MG63 (cell line): Measurements from ENCODE around the gene SUSD5. TPM values are rescaled to one million over a fixed set of nuclear protein-coding genes. Genes with fewer than 3 reads are reported as not detected.
"Not testable (repeated sequence)": the region's sequence is repeated elsewhere in the genome, so short reads cannot be mapped to it uniquely, and the experiment has no call there.

Experiments used
- DNase-seq: peaks from one replicate; pipeline ENCODE4 v3.0.0-alpha.2; 2020
- H3K27me3 ChIP-seq: fragments of 250-450 bp; sonication (Bioruptor Pico); 2 replicates; pipeline ENCODE4 v1.5.1; 2020; ENCODE audit warnings: mild to moderate bottlenecking, moderate library complexity
- H3K36me3 ChIP-seq: fragments of 250-450 bp; sonication (Bioruptor Pico); 2 replicates; pipeline ENCODE4 v1.5.1; 2020; ENCODE audit warnings: mild to moderate bottlenecking, moderate library complexity
- H3K4me3 ChIP-seq: fragments of 250-450 bp; sonication (Bioruptor Pico); 2 replicates; pipeline ENCODE4 v1.5.1; 2020; ENCODE audit warnings: mild to moderate bottlenecking, moderate library complexity
- H3K9me3 ChIP-seq: fragments of 250-450 bp; sonication (Bioruptor Pico); 2 replicates; pipeline ENCODE4 v1.5.1; 2020; ENCODE audit warnings: mild to moderate bottlenecking, moderate library complexity
- total RNA-seq: library from RNA; depleted of rRNA; stranded (reverse); fragments of >200 nt; shearing (Covaris generic); gene quantifications from 2 replicates; pipeline ENCODE4 v1.2.3, GENCODE V29; 2014; ENCODE audit warnings: low replicate concordance; rRNA removed

Gene SUSD5
- total RNA-seq, 1 experiment from 2014 or later = 4.2 TPM

GRCh38 chr3:33113772-33114621 is 104.6 kb downstream of the SUSD5 start, which contains the start of gene CRTAP:
TSS of gene CRTAP (plus strand) at chr3:33114014. CDS start at chr3:33114078, 64 bp downstream.
- Histone ChIP-seq H3K27me3 (no peaks in the 10 kb centered on the region), H3K4me3 (peak within 1 kb of the TSS; percentile 60), H3K36me3 (no peaks in the 10 kb centered on the region; the same call in 1 of the 2 replicates), H3K9me3 (no peaks in the 10 kb centered on the region)
- DNase-seq = peak; percentile 96

GRCh38 chr3:33111581-33111980 is 107.0 kb downstream of the SUSD5 start:
- Histone ChIP-seq H3K9me3 (no peaks in the 10 kb centered on the region), H3K4me3 (no peak overlapping the region), H3K27me3 (no peaks in the 10 kb centered on the region), H3K36me3 (no peaks in the 10 kb centered on the region)
- no peak for DNase-seq

DNA sequence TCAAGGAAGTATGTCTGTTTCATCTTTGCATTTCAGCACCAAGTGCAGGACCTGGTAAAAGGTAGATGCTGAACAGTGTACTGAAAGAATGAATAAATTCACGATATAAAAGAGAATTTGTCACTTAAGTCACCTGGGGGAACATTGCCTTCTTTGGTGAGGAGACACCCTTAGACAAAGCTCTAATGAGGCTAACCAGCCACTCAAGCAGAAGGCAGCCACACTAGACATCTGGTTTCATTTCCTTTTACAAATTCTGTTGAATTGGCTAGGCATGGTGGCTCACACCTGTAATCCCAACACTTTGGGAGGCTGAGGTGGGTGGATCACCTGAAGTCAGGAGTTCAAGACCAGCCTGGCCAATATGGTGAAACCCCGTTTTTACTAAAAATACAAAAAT is 111.8 kb downstream of the SUSD5 start:
- H3K9me3 ChIP-seq, H3K4me3 ChIP-seq, H3K27me3 ChIP-seq, DNase-seq, H3K36me3 ChIP-seq: not testable (repeated sequence)

DNA sequence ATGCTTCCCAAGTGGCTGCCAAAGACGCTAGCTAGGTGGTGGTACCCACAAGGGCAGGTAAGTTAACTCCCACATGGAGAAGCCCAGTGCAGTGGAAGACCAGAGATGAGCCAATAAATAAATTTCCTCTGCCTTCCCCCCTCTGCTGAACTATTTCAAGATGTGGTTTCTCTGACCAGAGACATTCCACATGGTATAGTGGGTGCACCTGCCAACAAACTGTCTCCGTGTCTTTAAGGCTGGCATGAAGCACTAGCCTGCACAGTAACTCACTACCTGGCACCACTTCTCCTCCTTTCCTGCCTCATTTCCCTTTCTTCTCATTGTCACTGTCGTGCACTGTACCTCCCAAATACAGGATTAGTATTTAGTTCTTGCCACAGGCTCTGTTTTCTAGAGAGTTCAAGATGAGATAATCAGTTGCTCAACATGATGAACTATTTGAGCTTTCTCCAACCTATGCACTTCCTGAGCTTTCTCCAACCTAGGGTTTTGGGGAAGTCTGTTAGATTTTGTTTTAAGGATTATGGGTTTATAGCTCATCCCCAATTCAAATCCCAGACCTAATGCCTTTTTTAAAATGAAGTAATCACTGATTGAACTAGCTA is 113.2 kb downstream of the SUSD5 start:
- H3K4me3 ChIP-seq = no peak overlapping the region
- no peaks in the 10 kb centered on the region for H3K9me3 ChIP-seq
- DNase-seq = no peak
- H3K36me3 ChIP-seq = no peaks in the 10 kb centered on the region
- no peaks in the 10 kb centered on the region for H3K27me3 ChIP-seq

GRCh38 chr3:33104803-33105202 is 113.8 kb downstream of the SUSD5 start:
- Histone ChIP-seq H3K27me3 (no peaks in the 10 kb centered on the region), H3K36me3 (no peaks in the 10 kb centered on the region), H3K9me3 (no peaks in the 10 kb centered on the region), H3K4me3 (no peak overlapping the region)
- DNase-seq = no peak

- H3K9me3 ChIP-seq = no peaks in the 10 kb centered on the region
- no peak for DNase-seq
- no peaks in the 10 kb centered on the region for H3K36me3 ChIP-seq
- H3K27me3 ChIP-seq = no peaks in the 10 kb centered on the region
- no peak overlapping the region for H3K4me3 ChIP-seq
Observed at GRCh38 chr3:33103480-33103879, 115.1 kb downstream of the SUSD5 start.

DNA sequence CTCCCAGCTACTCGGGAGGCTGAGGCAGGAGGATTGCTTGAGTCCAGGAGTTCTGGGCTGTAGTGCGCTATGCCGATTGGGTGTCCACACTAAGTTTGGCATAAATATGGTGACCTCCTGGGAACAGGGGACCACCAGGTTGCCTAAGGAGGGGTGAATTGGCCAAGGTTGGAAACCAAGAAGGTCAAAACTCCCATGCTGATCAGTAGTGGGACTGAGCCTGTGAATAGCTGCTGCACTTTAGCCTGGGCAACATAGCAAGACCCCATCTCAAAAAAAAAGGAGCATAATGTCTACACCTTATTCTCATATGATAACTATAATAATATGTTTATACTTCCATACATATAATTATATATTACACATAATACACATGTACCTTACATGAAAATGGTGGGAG is 115.6 kb downstream of the SUSD5 start:
- no peaks in the 10 kb centered on the region for H3K36me3 ChIP-seq

GRCh38 chr3:33100229-33100628 is 118.4 kb downstream of the SUSD5 start:
- no peak for DNase-seq
- no peaks in the 10 kb centered on the region for H3K9me3 ChIP-seq
- no peak overlapping the region for H3K4me3 ChIP-seq
- no peaks in the 10 kb centered on the region for H3K36me3 ChIP-seq
- no peaks in the 10 kb centered on the region for H3K27me3 ChIP-seq

More for the DNA sequence above, 115.6 kb downstream of the SUSD5 start:
- DNase-seq = no peak
- Histone ChIP-seq H3K27me3 (no peaks in the 10 kb centered on the region), H3K9me3 (no peaks in the 10 kb centered on the region), H3K4me3 (no peak overlapping the region)

Other genes with a start within 250 kb of the SUSD5 start
- 23.4 and 34.4 TPM in 2 replicates for gene GLB1, start 121.7 kb downstream of the SUSD5 start, total RNA-seq
- gene TMPPE, start 121.7 kb downstream of the SUSD5 start, total RNA-seq = 0.62 and 1.8 TPM in 2 replicates
- 258 and 273 TPM in 2 replicates for gene CRTAP, start 104.8 kb downstream of the SUSD5 start, total RNA-seq
- gene FBXL2, start 58.6 kb upstream of the SUSD5 start, total RNA-seq = 4.0 and 6.8 TPM in 2 replicates
- gene UBP1, start 221.6 kb upstream of the SUSD5 start, total RNA-seq = 44.8 and 50.2 TPM in 2 replicates